Measurements from ENCODE around the gene ITGB7. TPM values are rescaled to one million over a fixed set of nuclear protein-coding genes. Genes with fewer than 3 reads are reported as not detected.
"Not testable (repeated sequence)": the region's sequence is repeated elsewhere in the genome, so short reads cannot be mapped to it uniquely, and the experiment has no call there.

The ITGB7 gene
- total RNA-seq, 1 donor from 2014 or later = 0.37 TPM

GRCh38 chr12:53170876-53171724 lies 36.0 kb downstream of the ITGB7 start:
- H3K36me3 Mint-ChIP-seq (ENCODE audit: low read depth) = peaks cover 16% of the 10 kb centered on the region
- H3K4me1 Mint-ChIP-seq (ENCODE audit: low read depth) = peaks cover 15% of the 10 kb centered on the region
- no peaks in the 10 kb centered on the region for H3K27me3 Mint-ChIP-seq (ENCODE audit: low read depth)
- H3K27ac Mint-ChIP-seq (ENCODE audit: unreplicated experiment) = no peak overlapping the region
- H3K9me3 Mint-ChIP-seq (ENCODE audit: low read depth) = no peaks in the 10 kb centered on the region
- no peak overlapping the region for H3K4me3 Mint-ChIP-seq (ENCODE audit: unreplicated experiment)
- no peak for TF ChIP-seq CTCF (IDR thresholded peaks at IDR 0.05)
- DNase-seq (ENCODE audit: low spot score) = peak; percentile 53

- H3K4me1 Mint-ChIP-seq (ENCODE audit: low read depth) = peaks cover 11% of the 10 kb centered on the region
- H3K27ac Mint-ChIP-seq (ENCODE audit: unreplicated experiment) = no peak overlapping the region
- peak; percentile 32 for DNase-seq (ENCODE audit: low spot score)
- no peak overlapping the region for H3K4me3 Mint-ChIP-seq (ENCODE audit: unreplicated experiment)
- peaks cover 17% of the 10 kb centered on the region for H3K36me3 Mint-ChIP-seq (ENCODE audit: low read depth)
- H3K27me3 Mint-ChIP-seq (ENCODE audit: low read depth) = no peaks in the 10 kb centered on the region
- TF ChIP-seq CTCF (IDR thresholded peaks at IDR 0.05) = no peak
- no peaks in the 10 kb centered on the region for H3K9me3 Mint-ChIP-seq (ENCODE audit: low read depth)
Measured at GRCh38 chr12:53170215-53170614, 36.8 kb downstream of the ITGB7 start.

GRCh38 chr12:53169644-53170043 lies 37.4 kb downstream of the ITGB7 start:
- Mint-ChIP-seq H3K4me1 (ENCODE audit: low read depth) (peaks cover 6% of the 10 kb centered on the region), H3K36me3 (ENCODE audit: low read depth) (peaks cover 17% of the 10 kb centered on the region), H3K4me3 (ENCODE audit: unreplicated experiment) (no peak overlapping the region), H3K27me3 (ENCODE audit: low read depth) (no peaks in the 10 kb centered on the region), H3K27ac (ENCODE audit: unreplicated experiment) (peak overlapping the region; percentile 38), H3K9me3 (ENCODE audit: low read depth) (no peaks in the 10 kb centered on the region)
- no peak for TF ChIP-seq CTCF (IDR thresholded peaks at IDR 0.05)
- DNase-seq (ENCODE audit: low spot score) = peak; percentile 59

- H3K4me1 Mint-ChIP-seq (ENCODE audit: low read depth) = peaks cover 5% of the 10 kb centered on the region
- H3K36me3 Mint-ChIP-seq (ENCODE audit: low read depth) = peaks cover 17% of the 10 kb centered on the region
- no peaks in the 10 kb centered on the region for H3K27me3 Mint-ChIP-seq (ENCODE audit: low read depth)
Measured at GRCh38 chr12:53166837-53167236, 40.2 kb downstream of the ITGB7 start.

GRCh38 chr12:53163008-53163407 lies 44.0 kb downstream of the ITGB7 start:
- H3K9me3 Mint-ChIP-seq (ENCODE audit: low read depth); H3K27ac Mint-ChIP-seq (ENCODE audit: unreplicated experiment); H3K4me3 Mint-ChIP-seq (ENCODE audit: unreplicated experiment); DNase-seq (ENCODE audit: low spot score); H3K4me1 Mint-ChIP-seq (ENCODE audit: low read depth); H3K27me3 Mint-ChIP-seq (ENCODE audit: low read depth): not testable (repeated sequence)
- H3K36me3 Mint-ChIP-seq (ENCODE audit: low read depth) = peaks cover 10% of the 10 kb centered on the region

More at GRCh38 chr12:53166837-53167236, 40.2 kb downstream of the ITGB7 start:
- Mint-ChIP-seq H3K27ac (ENCODE audit: unreplicated experiment) (no peak overlapping the region), H3K9me3 (ENCODE audit: low read depth) (no peaks in the 10 kb centered on the region), H3K4me3 (ENCODE audit: unreplicated experiment) (no peak overlapping the region)
- no peak for TF ChIP-seq CTCF (IDR thresholded peaks at IDR 0.05)
- no peak for DNase-seq (ENCODE audit: low spot score)

Measured in chondrocyte (in vitro differentiated cells).